Stimulated activated CD4-positive, alpha-beta T cell treated with anti-CD3 and anti-CD28 coated beads, Interleukin-4, amount 100 ng/mL, for 4 hours (primary cell): ENCODE measurements around the gene DENND2C.

Experiments
- DNase-seq, 2 experiments: peaks; one replicate each; pipeline ENCODE4 v3.0.0-alpha.2; 2020

DENND2C gene, protein sequence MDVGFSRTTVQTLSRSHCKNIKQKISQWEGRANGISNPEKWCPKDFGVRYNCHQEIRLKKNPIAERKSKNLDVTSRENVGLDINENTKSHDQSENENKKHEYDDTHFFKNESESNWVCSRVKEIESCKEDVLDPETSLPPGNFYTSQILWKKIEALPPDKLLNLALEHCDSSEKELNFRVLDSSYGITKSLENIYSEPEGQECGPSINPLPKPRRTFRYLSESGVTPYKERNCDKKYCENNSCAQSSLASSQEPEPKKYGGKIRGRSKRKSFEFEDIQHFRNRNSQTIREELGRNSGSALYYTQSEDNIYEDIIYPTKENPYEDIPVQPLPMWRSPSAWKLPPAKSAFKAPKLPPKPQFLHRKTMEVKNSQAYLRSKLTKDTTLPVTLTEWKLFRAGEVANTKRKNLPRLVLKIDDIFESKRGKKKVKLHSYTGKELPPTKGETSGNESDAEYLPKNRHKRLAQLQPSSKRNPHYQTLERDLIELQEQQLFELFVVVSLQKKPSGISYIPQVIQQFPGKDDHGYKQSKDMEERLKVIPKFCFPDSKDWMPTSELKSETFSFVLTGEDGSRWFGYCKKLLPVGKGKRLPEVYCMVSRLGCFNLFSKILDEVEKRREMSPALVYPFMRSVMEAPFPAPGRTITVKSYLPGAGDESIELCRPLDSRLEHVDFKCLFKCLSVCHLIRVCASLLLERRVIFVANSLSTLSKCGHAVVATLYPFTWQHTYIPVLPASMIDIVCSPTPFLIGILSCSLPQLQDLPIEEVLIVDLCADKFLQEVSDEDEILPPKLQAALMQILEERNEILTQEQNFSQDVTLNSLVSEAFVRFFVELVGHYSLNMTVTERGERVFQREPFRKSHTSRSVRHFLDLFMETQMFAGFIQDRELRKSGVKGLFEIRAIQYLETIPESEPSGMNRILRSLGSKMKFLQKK

GRCh38 chr1:114669562-114670082 lies at the start of gene DENND2C:
Gene DENND2C, minus strand, starts transcription at chr1:114670049. Its CDS starts 44,065 bp downstream, at chr1:114625984.
- DNase-seq: no peak

DNA sequence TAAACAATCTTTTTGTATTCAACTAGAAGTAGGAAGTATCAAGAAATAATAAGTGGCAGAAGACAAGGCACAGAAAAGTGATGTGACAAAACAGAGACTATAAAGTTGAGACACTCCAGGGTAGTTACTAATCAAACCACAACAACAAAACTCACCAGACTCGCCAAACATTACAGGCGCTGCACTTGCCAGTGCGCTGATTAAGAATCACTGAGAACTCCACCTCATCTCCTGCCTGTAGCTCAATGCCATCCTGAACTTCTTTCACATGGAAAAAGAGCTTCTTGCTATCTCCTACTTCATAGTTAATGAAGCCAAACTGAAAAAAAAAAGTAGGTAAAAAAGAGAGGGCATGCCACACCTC lies 49.6 kb upstream of the DENND2C start:
- DNase-seq: no peak

DNA sequence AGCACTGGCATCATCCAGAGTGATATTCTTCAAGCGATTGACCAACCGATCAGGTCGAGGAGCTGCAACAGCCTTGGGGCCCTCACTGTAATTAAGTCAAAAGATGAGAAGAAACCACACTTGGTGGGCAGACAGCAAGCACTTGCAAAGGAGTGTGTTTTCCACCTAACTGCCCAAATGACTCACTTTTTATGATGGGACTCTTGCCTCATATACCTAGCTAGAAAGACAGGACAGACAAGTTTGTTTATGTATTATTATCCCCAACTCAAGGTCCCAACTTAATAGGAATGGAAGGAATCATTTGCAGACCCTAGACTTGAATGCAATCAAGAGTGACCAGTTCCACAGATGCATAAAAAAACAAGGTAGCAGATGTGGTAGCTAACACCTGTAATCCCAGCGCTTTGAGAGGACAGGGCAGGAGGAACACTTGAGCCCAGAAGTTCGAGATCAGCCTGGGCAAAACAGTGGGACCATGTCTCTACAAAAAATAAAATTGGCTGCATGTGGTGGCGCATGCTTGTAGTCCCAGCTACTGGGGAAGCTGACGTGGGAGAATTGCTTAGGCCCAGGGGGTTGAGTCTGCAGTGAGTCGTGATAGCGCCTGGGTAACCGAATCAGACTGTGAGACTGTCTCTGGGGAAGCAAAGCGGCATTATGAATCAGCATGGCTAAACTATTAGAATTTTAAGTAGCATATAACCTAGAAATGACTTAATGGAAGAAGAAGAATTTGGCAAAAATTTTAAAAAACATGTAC lies 49.0 kb upstream of the DENND2C start:
- no peak for DNase-seq

GRCh38 chr1:114716304-114717170 lies 46.7 kb upstream of the DENND2C start, which contains the start of gene NRAS:
Gene NRAS, minus strand, starts transcription at chr1:114716771. Its CDS starts 611 bp downstream, at chr1:114716160.
- peak; percentile 94 to 96 for DNase-seq

- DNase-seq: no peak
Observed at GRCh38 chr1:114715952-114716303, 46.1 kb upstream of the DENND2C start.

- DNase-seq: no peak
Observed at GRCh38 chr1:114712977-114713376, 43.1 kb upstream of the DENND2C start.

GRCh38 chr1:114710360-114710759 lies 40.5 kb upstream of the DENND2C start:
- DNase-seq: no peak

- DNase-seq: no peak
Observed at GRCh38 chr1:114707604-114708003, 37.8 kb upstream of the DENND2C start.

DNA sequence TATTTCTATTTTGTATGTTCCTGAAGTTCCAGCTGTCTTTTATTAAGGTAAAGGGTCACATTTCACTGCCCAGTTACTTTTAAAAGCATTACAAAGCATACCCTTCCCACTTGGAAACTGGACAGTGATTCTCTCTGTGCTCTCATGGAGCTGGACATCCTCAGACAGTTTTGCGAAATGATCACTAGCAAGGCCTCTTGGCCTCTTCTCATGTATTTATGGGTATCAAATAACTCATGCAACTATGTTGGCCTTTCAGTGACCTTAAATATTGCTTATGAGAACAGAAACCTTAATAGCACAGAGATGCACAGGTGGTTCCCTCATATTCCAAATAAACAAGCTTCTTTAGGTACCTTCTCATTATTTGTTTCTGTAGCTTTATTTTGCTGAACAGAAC lies 33.4 kb upstream of the DENND2C start:
- no peak for DNase-seq

- no peak for DNase-seq
Observed at GRCh38 chr1:114702737-114703136, 32.9 kb upstream of the DENND2C start.

- DNase-seq: no peak
Observed at GRCh38 chr1:114701931-114702330, 32.1 kb upstream of the DENND2C start.

GRCh38 chr1:114700036-114700600 lies 30.3 kb upstream of the DENND2C start:
- DNase-seq: no peak

DNA sequence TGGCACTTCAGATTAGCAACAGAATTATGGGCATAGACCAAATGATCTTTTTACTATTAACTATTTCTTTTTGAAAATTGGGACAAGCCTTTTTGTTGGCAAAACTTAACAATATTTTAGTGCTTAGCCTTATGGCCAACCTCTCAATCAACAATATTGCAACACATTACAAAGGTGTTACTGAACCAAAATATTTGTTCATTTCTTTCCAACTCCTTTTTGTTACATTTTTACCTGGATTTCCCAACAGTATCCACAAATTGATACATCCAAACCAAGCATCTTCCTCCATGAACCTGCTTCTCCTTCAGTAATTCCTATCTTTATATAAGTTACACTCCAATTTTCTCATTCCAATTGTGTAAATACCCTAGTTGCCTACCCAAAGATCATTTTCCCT lies 27.0 kb upstream of the DENND2C start:
- no peak for DNase-seq

DNA sequence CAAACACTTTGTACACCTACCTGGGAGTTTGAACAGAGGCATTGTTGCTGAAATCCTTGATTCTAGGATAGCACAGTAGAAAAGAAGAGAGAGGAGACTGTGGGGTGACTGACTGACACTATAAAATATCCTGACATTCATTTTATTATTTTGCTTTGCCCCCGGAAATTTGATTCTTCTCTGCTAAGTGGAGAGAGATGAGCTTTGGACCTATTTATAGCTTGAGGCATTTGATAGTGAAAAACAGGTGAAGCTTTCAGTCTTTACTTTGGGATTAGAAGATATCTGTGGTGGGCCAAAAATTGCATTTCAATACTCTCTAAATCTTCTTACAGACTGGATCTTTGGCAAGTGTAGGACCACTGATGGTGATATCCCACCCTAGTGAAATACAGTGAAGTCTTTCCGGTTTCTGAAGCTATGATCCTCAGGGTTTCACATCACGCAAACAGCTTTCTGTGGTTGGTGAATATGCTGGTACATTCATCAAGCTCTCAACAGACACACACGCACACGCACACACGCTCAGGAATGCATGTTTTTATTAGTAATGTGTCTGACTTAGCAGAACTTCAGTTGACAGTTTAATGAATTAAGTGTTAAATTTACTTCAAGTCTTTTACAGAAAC lies 25.7 kb upstream of the DENND2C start, which contains the start of gene AMPD1:
TSS of gene AMPD1 (minus strand) at position 117 of the 629 bp plus-strand sequence. CDS start at position 42, 75 bp downstream.
- no peak for DNase-seq

DNA sequence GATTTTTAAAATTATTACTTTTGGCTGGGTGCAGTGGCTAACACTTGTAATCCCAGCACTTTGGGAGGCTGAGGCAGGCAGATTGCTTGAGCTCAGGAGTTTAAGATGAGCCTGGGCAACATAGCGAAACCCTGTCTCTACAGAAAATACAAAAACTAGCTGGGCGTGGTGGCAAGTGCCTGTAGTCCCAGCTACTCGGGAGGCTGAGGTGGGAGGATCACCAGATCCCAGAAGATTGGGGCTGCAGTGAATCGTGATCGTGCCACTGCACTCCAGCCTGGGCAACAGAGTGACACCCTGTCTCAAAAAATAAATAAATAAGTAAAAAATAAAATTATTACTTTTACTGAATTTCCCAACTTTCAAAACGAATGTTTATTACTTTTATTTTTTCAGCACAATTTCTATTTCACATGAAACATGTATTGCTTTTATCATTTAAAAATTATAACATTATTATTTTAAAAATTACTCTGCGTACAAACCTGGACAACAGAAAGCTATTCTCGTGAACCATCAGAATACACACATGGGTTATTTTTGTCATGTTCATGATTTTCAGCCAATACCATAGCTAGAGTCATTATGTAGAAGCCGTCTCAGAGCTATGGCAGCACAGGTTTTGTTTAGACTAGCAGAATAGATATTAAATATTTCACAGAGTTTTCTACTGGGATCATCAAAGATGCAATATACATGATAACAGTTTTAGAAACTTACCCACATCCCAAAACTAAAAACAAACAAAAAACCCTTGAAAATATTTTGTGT lies 24.9 kb upstream of the DENND2C start:
- DNase-seq: no peak

- no peak for DNase-seq
Observed at GRCh38 chr1:114692947-114693346, 23.1 kb upstream of the DENND2C start.

- no peak for DNase-seq
Observed at GRCh38 chr1:114691061-114691460, 21.2 kb upstream of the DENND2C start.

DNA sequence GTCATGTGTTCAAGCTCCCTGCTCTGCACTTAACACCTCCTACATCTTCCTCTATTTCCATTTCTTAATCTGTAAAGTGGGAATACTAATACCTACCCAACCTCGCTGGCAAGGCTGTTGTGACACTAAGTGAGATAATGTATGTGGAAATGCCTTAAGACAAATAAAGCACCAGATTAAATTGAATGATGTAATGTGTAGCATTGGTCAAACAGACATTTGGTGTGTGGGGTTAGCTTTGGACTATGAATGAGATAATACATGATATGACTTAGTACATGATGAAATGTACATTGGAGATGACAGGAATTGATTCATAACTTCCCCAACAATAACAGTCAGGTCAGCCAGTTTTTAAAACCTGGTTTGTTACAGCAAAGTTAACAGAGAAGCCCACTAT lies 20.3 kb upstream of the DENND2C start:
- DNase-seq: no peak

DNA sequence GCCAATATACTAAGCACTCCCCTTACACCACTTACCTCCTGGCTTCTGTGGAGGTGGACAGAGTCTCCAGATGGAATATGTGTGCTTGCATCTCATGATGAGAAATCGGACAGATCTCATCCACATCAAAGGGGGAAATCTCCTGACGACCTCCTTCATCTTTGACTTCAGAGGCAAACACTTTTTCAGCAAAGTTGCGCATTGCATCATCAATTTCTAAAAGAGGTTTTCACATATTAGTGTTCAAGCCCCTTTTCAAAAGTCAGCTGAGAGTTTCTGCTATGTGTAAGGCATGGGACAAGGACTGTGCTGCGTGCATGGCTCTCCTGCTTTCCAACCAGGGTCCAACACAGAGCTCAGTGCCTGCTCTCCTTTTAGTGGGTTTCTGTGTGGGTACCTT lies 18.7 kb upstream of the DENND2C start:
- DNase-seq: no peak

GRCh38 chr1:114685851-114686250 lies 16.0 kb upstream of the DENND2C start:
- DNase-seq: no peak
